Loucy (cell line): ENCODE data around the gene OR6M1.

Source experiments
- CTCF ChIP-seq: fragments of 200-600 bp; sonication (generic); conservative IDR thresholded peaks from 2 replicates; pipeline ENCODE4 v1.5.1; 2014; ENCODE audit warnings: mild to moderate bottlenecking, antibody characterized with exemption, low read length
- EZH2phosphoT487 ChIP-seq: fragments of 200-600 bp; IDR thresholded peaks from 2 replicates; pipeline ENCODE4 v1.6.1; 2018; ENCODE audit warnings: antibody characterized with exemption, mild to moderate bottlenecking, moderate library complexity, borderline replicate concordance

GRCh38 chr11:123771664-123772063, 34.5 kb downstream of the OR6M1 start:
- TF ChIP-seq CTCF (no peak), EZH2phosphoT487 (no peak)
